DND-41 (cell line): Measurements from ENCODE around the gene ZER1.

Experiments used
- CTCF ChIP-seq: IDR thresholded peaks from 2 replicates; pipeline ENCODE4 v1.5.1; 2012; ENCODE audit warnings: borderline replicate concordance, low read length, moderate library complexity, mild to moderate bottlenecking; ENCODE audit not compliant: poor library complexity, severe bottlenecking; ENCODE audit errors: extremely low read depth
- EZH2 ChIP-seq: IDR thresholded peaks from 3 replicates; pipeline ENCODE4 v1.6.1; 2012; ENCODE audit warnings: borderline replicate concordance, low read depth, mild to moderate bottlenecking, moderate library complexity, low read length, inconsistent platforms; ENCODE audit not compliant: severe bottlenecking

GRCh38 chr9:128819716-128820664 lies 48.3 kb upstream of the ZER1 start:
- no peak for TF ChIP-seq CTCF
- TF ChIP-seq EZH2, result no peak
